Prostate gland (tissue), 2 donors: ENCODE measurements around the gene AVPR2. TPM values are rescaled to one million over a fixed set of nuclear protein-coding genes. Genes with fewer than 3 reads are reported as not detected.

Experiments
- DNase-seq: peaks from one replicate; pipeline ENCODE4 v3.0.0-alpha.2; 2019; ENCODE audit warnings: low spot score
- H3K27ac ChIP-seq, 2 donors: fragments of 200-600 bp; sonication (generic); 2 replicates each; pipeline ENCODE4 v1.5.1; 2017 to 2019
- H3K27me3 ChIP-seq: fragments of 200-600 bp; sonication (generic); replicated peaks from 2 replicates; pipeline ENCODE4 v1.5.1; 2019; ENCODE audit not compliant: insufficient read depth
- H3K36me3 ChIP-seq, 2 donors: fragments of 200-600 bp; sonication (generic); 1 replicate in 1 of 2; 2 replicates in 1 of 2; pipeline versions ENCODE4 v1.5.1 to v1.8.1; 2017 to 2019
- H3K4me1 ChIP-seq: fragments of 200-600 bp; sonication (generic); replicated peaks from 2 replicates; pipeline ENCODE4 v1.5.1; 2019
- H3K4me3 ChIP-seq, 2 donors: fragments of 200-600 bp; sonication (generic); 2 replicates each; pipeline ENCODE4 v1.5.1; 2017 to 2019
- H3K9me3 ChIP-seq: fragments of 200-600 bp; sonication (generic); 2 replicates; pipeline ENCODE4 v1.5.1; 2017
- CTCF ChIP-seq, 4 experiments: fragments of 200-600 bp in 2 of 4; fragments of 450-650 bp in 2 of 4; sonication (generic) in 2 of 4; IDR thresholded peaks; 1 replicate in 3 of 4; 2 replicates in 1 of 4; pipeline ENCODE4 v1.5.1; 2016 to 2019; ENCODE audit warnings: antibody characterized with exemption in 4 of 4, mild to moderate bottlenecking in 2 of 4, moderate library complexity in 2 of 4
- POLR2A ChIP-seq: fragments of 450-650 bp; IDR thresholded peaks from one replicate; pipeline ENCODE4 v1.6.1; 2016; ENCODE audit warnings: antibody characterized with exemption, mild to moderate bottlenecking
- POLR2AphosphoS5 ChIP-seq: sonication (generic); formaldehyde crosslinking; IDR thresholded peaks from one replicate; pipeline ENCODE4 v1.6.1; 2017; ENCODE audit warnings: antibody characterized with exemption
- WGBS: methylation state at CpG from one replicate; pipeline ENCODE4 v1.1.5; 2018; 5-methylcytosine and 5-hydroxymethylcytosine counted together
- intact Hi-C: fragments of 100-400 bp; cut with DNase I; formaldehyde crosslinking; loops from one replicate; pipeline ENCODE4 v1.14.2; 2022
- total RNA-seq, 2 donors: library from RNA; depleted of rRNA; stranded (reverse); fragments of >200 nt; gene quantifications; one replicate each; pipeline ENCODE4 v1.1.0, GENCODE V29; 2016

The AVPR2 gene
- total RNA-seq, 2 donors from 2014 or later: 0.41 to 2.5 TPM

DNA sequence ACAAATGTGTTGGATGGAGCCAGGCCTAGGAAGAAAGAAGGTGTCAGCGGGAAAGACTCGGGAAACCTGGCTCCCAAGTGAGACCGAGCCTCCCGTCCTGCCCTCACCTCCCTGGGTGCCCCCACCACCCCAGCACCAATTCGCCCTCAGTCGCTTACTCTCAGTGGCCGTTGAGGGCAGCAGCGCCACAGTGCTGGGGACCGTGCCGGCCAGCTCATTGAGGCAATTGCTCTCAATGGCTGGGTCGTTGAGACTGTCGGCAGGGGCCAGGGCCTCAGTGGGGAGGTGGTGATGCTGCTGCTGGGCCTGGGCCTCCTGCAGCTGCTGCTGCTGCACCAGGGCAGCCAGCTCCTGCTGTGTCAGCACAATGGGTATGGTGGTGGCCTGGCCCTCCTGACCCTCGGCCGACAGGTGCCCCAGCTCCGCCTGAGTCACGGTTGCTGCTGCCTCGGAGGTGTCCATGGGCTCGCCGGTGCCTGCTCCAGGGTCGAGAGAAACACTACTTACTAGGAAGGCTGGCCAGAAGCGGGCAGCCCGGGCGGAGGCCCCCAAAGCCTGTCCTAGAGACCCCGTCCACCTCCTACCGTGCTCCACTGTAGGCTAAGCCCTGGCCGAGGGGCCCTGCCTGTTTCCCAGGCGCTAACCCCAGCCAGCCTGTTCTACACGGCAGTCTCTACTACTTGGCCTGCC lies 47.4 kb downstream of the AVPR2 start:
- H3K36me3 ChIP-seq: no peaks in the 10 kb centered on the region
- H3K4me3 ChIP-seq: no peak overlapping the region
- H3K27ac ChIP-seq: no peak overlapping the region
- 96% methylated on average over 11 of the region's 28 CpGs for WGBS
- no peak for TF ChIP-seq POLR2A
- TF ChIP-seq CTCF (IDR thresholded peaks at IDR 0.05): no peak
- TF ChIP-seq POLR2AphosphoS5: no peak
- no peak for DNase-seq
- intact Hi-C loops: no loop called here
- no peaks in the 10 kb centered on the region for H3K27me3 ChIP-seq
- no peaks in the 10 kb centered on the region for H3K9me3 ChIP-seq
- H3K4me1 ChIP-seq: no peaks in the 10 kb centered on the region

DNA sequence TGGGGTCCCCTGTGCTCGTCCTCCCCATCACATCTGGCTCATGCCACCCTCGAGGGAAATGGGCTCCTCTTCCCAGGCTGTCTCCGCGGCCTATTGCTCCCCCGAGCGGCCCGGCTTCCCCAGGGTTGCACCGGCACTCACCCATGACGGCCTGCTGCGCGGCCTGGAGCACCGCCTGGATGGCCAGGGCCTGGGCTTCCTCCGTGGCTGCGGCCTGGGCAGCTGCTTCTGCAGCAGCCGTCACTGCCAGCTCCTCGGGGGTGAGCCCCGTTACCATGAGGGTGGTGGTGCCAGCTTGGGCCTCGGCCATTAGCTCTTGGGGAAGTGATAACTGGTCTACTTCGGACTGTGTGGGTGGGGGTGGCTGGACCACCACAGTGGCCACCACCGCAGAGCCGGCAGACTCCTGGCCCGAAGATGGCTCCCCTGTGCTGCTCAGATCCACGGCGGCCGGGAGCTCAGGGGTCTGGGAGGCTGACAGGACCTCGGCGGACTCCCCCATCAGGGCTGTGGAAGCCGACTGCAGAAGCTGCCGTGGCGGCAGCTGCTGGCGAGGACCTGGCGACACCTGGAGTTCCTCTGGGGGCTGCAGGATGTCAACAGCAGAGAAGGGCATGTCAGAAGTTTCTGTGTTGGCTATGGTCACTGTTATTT lies 48.0 kb downstream of the AVPR2 start:
- no peak for TF ChIP-seq POLR2AphosphoS5
- no peak for TF ChIP-seq POLR2A
- TF ChIP-seq CTCF (IDR thresholded peaks at IDR 0.05): no peak
- Histone ChIP-seq H3K27ac (peak overlapping the region; percentile 53), H3K36me3 (no peaks in the 10 kb centered on the region), H3K4me3 (no peak overlapping the region), H3K27me3 (no peaks in the 10 kb centered on the region), H3K9me3 (no peaks in the 10 kb centered on the region), H3K4me1 (no peaks in the 10 kb centered on the region)
- intact Hi-C loops: no loop called here
- DNase-seq: no peak
- 92% methylated on average over 8 of the region's 32 CpGs for WGBS

- H3K27ac ChIP-seq: peak overlapping the region; percentile 53
- 50% methylated on average over 6 of the region's 33 CpGs for WGBS
- H3K4me3 ChIP-seq: no peak overlapping the region
- no peaks in the 10 kb centered on the region for H3K27me3 ChIP-seq
- peak; percentile 28 for DNase-seq
- no peaks in the 10 kb centered on the region for H3K9me3 ChIP-seq
- intact Hi-C loops: no loop called here
- no peaks in the 10 kb centered on the region for H3K36me3 ChIP-seq
- TF ChIP-seq CTCF (IDR thresholded peaks at IDR 0.05) (peak; percentile 84 to 95 (median 94)), POLR2A (no peak), POLR2AphosphoS5 (peak; percentile 52)
- H3K4me1 ChIP-seq: no peaks in the 10 kb centered on the region
Measured at GRCh38 chrX:153953342-153953830, 48.9 kb downstream of the AVPR2 start.

DNA sequence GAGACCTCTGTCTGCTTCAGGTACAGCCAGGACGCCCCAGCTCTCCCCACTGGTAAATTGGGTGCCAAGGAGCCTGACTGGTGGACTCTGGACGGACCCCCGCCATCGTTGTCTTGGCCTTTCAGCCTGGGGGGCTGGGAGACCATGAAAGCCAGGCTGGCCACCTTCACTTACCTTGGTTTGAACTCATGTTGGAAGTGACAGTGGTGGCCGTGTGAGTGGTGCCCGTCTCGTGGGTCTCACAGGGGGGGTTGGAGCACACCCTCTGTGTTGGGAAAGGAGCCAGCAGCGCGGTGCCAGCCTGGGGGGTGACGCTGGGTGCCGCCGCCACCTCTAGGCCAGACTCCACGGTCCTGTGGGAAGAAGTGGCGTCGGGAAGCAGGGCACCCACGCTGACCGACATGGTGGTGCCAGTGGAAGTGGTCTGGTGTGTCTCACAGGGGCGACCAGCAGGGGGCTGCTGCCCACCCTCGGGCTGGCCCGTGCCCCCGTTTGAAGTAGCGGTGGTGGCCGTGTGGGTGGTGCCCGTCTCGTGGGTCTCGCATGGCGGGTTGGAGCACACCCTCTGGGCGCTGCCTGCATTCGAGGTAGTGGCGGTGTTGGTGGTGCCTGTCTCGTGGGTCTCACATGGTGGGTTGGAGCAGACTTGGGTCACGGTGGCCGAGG lies 49.6 kb downstream of the AVPR2 start:
- Histone ChIP-seq H3K9me3 (no peaks in the 10 kb centered on the region), H3K36me3 (no peaks in the 10 kb centered on the region), H3K4me3 (no peak overlapping the region), H3K4me1 (no peaks in the 10 kb centered on the region), H3K27me3 (no peaks in the 10 kb centered on the region), H3K27ac (peak overlapping the region; percentile 53)
- intact Hi-C loops: no loop called here
- no peak for DNase-seq
- TF ChIP-seq POLR2AphosphoS5 (no peak), POLR2A (no peak), CTCF (IDR thresholded peaks at IDR 0.05) (no peak)
- 67% methylated on average over 19 of the region's 33 CpGs for WGBS
